GM18858 (cell line): ENCODE data around the gene CAMTA1.

Source experiments
- ATAC-seq: cut with Tn5 transposase; IDR thresholded peaks from one replicate; pipeline ENCODE4 v1.9.1; 2021; ENCODE audit not compliant: unreplicated experiment

The CAMTA1 gene

GRCh38 chr1:7293702-7294629 is 508.7 kb downstream of the CAMTA1 start:
- ATAC-seq, result no peak

GRCh38 chr1:7294636-7295035 is 509.4 kb downstream of the CAMTA1 start:
- ATAC-seq, result no peak

- no peak for ATAC-seq
Observed at GRCh38 chr1:7295946-7296345, 510.7 kb downstream of the CAMTA1 start.

- ATAC-seq, result no peak
Observed at GRCh38 chr1:7296968-7297367, 511.7 kb downstream of the CAMTA1 start.

GRCh38 chr1:7298145-7298544 is 512.9 kb downstream of the CAMTA1 start:
- ATAC-seq, result no peak

- ATAC-seq, result no peak
Observed at GRCh38 chr1:7298749-7299151, 513.5 kb downstream of the CAMTA1 start.

GRCh38 chr1:7299329-7299799 is 514.1 kb downstream of the CAMTA1 start:
- no peak for ATAC-seq

GRCh38 chr1:7299994-7300393 is 514.7 kb downstream of the CAMTA1 start:
- ATAC-seq, result no peak

- ATAC-seq, result no peak
Observed at GRCh38 chr1:7300893-7301663, 515.8 kb downstream of the CAMTA1 start.

- no peak for ATAC-seq
Observed at GRCh38 chr1:7301664-7301981, 516.4 kb downstream of the CAMTA1 start.

- no peak for ATAC-seq
Observed at GRCh38 chr1:7302126-7302525, 516.9 kb downstream of the CAMTA1 start.

- no peak for ATAC-seq
Observed at GRCh38 chr1:7302873-7303272, 517.6 kb downstream of the CAMTA1 start.

GRCh38 chr1:7303554-7304317 is 518.5 kb downstream of the CAMTA1 start:
- ATAC-seq, result no peak

- ATAC-seq, result no peak
Observed at GRCh38 chr1:7313081-7313546, 527.9 kb downstream of the CAMTA1 start.

- ATAC-seq, result no peak
Observed at GRCh38 chr1:7313826-7314225, 528.6 kb downstream of the CAMTA1 start.

GRCh38 chr1:7315316-7315715 is 530.1 kb downstream of the CAMTA1 start:
- ATAC-seq, result no peak

- ATAC-seq, result no peak
Observed at GRCh38 chr1:7315946-7316345, 530.7 kb downstream of the CAMTA1 start.

GRCh38 chr1:7317888-7318287 is 532.6 kb downstream of the CAMTA1 start:
- no peak for ATAC-seq

GRCh38 chr1:7319196-7319595 is 533.9 kb downstream of the CAMTA1 start:
- no peak for ATAC-seq

GRCh38 chr1:7320661-7321060 is 535.4 kb downstream of the CAMTA1 start:
- ATAC-seq, result no peak

GRCh38 chr1:7322283-7322785 is 537.1 kb downstream of the CAMTA1 start:
- no peak for ATAC-seq
